ENCODE results near the gene IQGAP2.
"Not testable (repeated sequence)": the region's sequence is repeated elsewhere in the genome, so short reads cannot be mapped to it uniquely, and the experiment has no call there.

The IQGAP2 gene

DNA sequence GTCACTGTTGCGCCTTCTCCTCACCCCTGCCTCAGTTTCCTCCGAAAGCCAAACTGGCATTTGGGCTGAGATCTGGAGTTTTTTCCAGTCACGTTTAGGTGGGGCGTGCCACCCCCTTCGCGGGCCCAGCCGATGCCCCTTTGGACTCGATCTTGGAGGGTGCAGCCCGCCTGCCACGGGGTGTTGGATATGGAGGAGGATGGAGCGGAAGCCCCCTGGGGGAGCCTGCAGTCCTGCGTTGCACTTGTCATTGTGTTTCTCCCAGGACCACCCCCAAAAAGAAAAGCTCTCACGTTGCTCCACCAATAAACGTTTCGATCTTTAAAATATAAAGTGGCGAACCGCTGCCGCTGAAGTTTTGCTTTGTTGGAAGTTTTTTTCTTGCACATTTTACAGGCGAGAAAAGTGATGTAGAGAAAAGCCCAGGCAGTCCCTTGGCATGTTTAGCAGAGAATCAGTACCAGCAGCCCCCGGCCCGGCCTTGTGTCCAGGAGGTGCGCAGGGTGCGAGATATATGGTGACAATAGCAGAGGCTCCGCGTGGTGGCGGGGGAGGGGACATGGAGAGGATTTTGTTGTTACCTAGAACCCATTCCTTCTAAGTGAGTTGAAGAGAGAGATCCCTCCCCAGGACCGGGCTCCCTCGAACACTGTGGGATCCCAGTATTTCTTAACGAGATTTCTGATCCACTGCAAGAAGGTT lies 313.5 kb downstream of the IQGAP2 start:
- DNase-seq (ENCODE audit: low read depth): no peak

DNA sequence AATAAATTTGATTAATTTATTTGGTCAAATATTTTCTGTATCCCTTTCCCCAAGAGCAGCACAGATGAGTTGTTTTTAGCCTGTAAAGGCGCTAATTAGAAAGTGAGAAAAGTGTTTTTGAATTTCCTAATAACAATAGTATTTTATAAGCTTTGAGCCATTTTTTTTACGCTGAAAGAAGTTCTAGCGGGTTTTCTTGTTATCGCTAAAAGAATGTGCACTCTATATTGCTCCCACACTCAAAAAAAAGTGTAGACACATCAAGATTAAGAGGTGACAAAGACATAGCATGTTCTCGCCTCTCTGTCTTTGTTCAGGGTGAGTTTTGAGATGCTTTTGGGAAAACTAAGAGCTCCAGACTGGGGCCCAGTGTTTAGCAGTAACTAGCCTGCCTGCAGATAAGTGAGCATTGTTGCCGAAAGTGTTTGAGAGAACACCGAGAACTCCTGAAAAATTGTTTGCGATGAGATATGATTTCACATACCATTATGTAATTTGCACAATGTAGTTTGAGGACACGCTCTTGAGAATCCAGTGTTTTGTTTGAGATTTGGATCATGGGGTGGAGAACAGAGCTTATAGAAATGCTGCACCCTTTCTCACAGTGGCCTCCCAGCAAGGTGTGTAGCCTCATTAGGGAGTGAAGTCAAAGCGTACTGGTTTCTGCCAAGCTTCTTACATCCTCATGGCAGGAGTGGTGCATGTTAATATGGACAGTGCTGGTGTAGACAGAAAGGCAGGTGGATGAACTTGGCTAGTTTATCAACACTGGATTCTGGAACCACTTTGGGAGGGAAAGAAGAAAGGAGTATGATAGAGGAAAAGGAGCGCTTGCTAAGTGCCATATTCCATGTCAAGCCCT lies 314.4 kb downstream of the IQGAP2 start:
- DNase-seq (ENCODE audit: low read depth): no peak

DNA sequence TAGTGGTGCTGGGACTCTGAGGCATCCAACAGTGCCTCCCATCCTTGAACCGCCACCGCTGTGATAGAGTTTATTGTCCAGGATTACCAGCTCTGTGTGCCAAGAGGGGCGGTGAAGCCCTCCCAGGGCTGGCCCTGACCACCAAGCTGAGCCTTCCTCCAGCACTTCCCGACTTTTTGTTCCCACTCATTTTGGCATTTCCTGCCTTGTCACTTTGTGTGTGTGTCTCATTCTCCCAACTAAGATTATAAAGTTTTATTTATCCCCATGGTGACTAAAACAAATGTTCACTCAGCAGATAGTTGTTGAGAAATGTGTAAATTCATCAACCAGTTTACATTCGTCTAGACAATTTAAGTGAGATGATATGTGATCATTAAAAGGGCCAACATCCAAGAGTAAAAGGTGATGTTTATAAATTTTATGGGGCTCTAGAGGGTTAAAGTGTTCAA lies 315.3 kb downstream of the IQGAP2 start:
- no peak for DNase-seq (ENCODE audit: low read depth)

DNA sequence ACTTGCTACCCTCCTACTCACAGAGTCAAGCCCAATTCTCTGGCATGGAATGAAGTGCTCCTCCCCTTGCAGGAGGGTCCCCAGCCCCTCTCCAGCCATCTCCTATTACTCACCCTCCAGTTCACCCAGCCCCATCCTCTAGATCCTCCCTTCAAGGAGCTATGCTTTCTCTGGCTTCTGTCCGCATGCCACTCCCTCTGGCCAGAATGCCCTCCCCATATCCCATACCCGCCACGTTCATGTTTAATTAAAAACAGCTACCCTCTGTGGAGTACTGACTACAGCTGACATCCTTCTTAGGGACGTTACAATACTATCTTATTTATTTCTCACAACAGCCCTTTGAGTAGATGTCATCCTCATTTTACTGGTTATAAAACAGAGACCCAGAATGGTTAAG lies 315.8 kb downstream of the IQGAP2 start:
- no peak for DNase-seq (ENCODE audit: low read depth)

DNA sequence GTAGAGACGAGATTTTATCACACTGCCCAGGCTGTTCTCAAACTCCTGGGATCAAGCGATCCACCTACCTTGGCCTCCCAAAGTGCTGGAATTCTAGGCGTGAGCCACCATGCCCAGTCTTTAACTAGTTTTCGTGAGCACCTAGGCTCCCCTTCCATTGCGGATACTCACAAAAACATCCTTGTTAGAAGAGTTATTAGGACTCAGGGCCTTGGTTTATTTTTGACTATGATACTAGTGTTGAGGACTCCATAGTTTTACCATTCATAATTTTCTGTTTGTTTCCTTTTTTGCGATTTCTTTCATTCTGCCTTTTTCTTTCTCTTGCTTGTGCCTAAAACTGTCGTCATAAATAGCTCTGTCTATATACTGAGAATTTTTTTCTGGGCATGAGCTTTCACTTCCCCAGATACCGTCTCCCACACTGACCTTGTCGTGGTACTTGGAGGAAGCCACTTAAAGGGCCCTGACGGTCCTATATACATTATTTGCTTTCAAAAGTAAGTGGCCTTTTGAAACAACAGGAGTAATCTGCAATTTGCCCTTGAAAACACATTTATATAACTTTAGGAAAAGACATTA lies 318.0 kb downstream of the IQGAP2 start:
- DNase-seq (ENCODE audit: low read depth): no peak

DNA sequence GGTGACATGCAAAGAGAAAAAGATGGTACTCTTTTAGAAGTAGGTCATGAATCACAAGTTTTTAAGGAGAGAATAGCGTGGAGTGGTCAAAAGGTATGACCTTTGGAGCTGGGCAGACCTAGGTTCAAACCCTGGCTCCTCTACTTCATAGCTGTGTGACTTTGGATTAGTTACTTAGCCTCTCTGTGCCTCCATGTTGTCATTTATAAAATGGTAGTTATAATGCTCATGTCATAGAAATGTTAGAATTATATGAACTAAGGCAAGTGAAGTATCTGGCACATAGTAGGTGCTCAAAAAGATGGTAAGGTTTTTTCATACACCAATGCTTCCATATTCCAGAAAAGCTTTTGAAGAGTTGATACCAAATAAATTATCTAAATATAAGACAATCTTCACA lies 320.2 kb downstream of the IQGAP2 start:
- no peak for DNase-seq (ENCODE audit: low read depth)

DNA sequence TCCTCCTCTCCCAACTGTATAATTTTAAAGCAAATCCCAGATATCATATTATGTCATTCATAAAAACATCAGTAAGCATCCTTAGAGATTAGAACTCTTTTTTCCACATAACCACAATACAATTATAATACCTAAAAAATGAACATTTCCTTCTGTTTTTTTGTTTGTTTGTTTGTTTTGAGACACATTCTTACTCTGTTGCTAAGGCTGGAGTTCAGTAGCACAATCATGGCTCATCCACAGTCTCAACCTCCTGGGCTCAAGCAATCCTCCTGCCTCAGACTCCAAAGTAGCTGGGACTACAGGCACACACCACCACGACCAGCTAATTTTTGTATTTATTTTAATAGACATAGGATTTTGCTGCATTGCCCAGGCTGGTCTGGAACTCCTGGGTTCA lies 320.8 kb downstream of the IQGAP2 start:
- DNase-seq (ENCODE audit: low read depth): no peak

DNA sequence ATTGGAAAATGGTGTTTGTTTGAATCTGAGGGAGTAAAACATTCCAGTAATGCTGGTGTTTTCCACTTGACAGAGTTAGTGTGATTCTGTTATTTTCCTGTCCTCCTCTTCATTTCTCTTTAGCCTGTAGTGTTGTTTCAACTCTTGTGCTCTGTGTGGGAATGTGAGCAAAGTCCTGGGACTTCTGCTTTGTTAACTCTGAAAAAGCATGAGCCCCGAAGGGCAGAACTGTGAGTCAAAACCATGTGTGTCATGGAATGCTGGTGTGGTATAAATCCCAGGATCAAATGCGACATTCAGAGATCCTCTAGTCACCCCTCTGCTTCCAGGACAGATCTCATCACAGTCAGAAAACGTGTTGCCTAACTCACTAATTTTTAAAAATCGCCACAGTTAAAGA lies 321.8 kb downstream of the IQGAP2 start:
- no peak for DNase-seq (ENCODE audit: low read depth)

DNA sequence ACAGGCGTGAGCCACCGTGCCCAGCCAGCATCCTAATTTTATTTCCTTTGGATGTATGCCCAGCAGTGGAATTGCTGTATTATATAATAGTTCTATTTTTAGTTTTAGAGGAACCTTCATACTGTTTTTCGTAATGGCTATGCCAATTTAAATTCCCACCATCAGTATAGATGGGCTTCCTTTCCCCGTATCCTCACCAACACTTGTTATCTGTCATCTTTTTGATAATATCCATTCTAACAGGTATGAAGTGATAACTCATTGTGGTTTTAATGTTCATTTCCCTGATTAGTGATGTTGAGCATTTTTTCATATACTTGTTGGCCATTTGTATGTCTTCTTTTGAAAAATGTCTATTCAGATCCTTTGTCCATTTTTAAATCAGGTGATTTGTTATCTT lies 325.9 kb downstream of the IQGAP2 start:
- no peak for DNase-seq (ENCODE audit: low read depth)

DNA sequence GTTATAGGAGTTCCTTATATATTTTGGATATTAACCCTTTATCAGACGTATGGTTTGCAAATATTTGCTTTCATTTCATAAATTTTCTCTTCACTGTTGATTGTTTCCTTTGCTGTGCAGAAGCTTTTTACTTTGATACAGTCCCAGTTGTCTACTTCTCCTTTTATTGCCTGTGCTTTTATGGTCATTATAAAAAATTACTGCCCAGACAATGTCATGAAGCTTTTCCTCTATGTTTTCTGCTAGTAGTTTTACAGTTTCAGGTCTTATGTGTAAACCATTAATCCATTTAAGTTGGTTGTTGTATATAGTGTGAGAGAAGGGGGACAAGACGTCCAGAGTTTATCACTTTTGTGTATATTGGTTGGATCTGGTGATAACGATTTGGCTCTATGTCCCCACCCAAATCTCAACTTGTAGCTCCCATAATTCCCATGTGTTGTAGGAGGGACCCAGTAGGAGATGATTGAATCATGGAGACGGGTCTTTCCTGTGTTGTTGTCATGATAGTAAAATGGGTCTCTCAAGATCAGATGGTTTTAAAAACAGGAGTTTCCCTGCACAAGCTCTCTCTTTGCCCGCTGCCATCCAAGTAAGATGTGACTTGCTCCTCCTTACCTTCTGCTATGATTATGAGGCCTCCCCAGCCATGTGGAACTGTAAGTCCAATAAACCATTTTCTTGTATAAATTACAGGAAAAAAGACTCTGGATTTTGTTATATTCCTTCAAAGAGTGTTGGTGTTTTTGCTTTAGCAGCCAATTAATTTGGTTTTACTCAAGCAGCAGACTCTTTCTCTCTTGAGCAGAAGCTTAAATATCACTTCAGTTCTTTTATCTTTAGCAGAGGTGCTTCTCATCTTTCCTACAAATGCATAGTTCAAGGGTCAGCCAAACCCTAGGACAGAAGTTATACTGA lies 326.5 kb downstream of the IQGAP2 start:
- no peak for DNase-seq (ENCODE audit: low read depth)

DNA sequence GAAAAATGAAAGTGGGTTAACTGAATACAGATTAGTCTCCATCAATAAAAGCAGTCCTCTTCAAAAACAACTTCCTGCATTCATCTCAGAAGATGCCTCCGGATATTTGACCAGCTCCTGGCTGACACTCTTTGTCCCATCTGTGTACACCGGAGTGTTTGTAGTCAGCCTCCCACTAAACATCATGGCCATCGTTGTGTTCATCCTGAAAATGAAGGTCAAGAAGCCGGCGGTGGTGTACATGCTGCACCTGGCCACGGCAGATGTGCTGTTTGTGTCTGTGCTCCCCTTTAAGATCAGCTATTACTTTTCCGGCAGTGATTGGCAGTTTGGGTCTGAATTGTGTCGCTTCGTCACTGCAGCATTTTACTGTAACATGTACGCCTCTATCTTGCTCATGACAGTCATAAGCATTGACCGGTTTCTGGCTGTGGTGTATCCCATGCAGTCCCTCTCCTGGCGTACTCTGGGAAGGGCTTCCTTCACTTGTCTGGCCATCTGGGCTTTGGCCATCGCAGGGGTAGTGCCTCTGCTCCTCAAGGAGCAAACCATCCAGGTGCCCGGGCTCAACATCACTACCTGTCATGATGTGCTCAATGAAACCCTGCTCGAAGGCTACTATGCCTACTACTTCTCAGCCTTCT lies 329.4 kb downstream of the IQGAP2 start:
- DNase-seq (ENCODE audit: low read depth): no peak

DNA sequence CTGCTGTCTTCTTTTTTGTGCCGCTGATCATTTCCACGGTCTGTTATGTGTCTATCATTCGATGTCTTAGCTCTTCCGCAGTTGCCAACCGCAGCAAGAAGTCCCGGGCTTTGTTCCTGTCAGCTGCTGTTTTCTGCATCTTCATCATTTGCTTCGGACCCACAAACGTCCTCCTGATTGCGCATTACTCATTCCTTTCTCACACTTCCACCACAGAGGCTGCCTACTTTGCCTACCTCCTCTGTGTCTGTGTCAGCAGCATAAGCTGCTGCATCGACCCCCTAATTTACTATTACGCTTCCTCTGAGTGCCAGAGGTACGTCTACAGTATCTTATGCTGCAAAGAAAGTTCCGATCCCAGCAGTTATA lies 329.9 kb downstream of the IQGAP2 start:
- DNase-seq (ENCODE audit: low read depth): no peak

DNA sequence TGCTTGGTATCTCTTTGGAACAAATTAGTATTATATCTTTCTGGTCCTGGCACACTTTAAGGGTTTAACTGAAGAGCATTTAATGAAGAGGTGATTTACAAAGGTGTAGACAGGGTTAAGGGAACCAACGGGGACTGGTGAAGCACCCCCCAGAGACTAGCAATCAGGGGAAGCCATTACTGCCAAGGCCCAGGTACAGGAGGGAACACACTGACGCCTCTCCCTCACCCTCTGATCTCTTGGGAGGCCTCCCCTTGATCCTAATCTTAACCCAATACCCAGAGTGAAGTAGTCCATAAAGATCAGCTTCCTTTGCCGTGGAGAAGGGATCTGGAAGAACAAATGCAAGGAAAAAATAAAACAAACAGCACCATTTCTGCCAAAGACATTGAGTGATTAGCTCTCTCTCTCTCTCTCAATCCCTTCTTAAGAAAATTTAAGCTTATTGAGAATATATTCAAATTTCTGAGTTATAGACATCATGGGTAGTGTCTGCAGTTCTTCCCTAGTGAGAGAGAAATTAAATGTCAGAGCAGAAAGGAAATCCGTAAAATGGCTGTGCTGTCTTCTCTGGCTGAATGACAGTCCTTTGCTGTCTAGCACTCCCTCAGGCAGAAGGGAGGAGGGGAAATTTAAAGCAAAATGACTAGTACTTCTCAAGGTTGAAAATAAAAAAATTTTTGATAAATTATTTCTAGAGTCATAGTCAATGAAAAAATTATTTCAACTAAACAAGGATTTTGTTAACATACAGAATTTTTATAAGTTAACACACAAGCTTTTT lies 332.9 kb downstream of the IQGAP2 start:
- no peak for DNase-seq (ENCODE audit: low read depth)

DNA sequence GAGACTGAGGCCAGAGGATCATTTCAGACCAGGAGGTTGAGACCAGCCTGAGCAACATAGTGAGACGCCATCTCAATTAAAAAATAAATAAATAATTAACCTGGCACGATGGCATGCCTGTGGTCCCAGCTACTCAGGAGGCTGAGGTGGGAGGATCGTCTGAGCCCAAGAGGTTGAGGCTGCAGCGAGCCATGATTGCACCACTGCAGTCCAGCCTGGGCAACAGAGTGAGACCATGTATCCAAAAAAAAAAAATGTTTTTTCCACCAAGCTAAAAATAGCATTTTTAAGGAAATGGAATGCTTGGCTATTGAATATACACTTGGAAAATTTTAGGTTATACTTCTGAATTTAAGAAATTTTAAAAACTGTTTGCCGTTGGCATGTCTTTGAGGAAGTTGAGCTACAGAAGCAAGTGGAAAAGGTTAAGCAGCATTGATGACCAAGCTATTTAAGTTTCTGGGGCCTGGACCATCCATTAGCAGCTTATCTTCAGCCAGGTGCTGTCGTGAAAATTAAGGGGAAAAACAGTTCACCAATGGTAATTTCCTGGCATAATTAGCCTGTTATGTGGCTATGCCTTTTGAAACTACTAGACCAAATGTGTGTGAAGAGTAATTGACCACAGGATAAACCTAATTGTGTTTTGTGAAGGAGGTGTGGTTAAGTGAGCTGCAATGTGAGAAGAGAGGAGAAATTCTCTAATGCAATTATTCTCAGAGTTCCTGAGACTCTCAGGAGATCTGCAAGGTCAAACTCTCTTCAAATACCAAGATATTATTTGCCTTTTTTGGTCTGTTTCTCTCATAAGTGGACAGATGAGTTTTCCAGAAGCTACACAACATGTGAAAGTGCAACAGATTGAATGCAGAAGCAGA lies 333.8 kb downstream of the IQGAP2 start:
- no peak for DNase-seq (ENCODE audit: low read depth)

DNA sequence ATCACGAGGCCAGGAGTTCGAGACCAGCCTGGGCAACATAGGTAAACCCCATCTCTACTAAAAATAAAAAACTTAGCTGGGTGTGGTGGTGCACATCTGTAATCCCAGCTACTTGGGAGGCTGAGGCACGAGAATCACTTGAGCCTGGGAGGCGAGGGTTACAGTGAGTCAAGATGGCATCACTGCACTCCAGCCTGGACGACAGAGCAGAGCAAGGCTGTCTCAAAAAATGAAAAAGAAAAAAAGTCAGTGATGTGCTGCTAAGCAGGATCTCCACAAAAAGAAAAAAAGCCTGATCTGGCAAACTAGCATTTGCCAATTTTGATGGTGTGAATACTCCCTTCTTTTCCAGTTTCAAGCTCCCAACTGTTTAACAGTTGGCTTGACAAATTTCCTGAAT lies 334.8 kb downstream of the IQGAP2 start:
- DNase-seq (ENCODE audit: low read depth): no peak

DNA sequence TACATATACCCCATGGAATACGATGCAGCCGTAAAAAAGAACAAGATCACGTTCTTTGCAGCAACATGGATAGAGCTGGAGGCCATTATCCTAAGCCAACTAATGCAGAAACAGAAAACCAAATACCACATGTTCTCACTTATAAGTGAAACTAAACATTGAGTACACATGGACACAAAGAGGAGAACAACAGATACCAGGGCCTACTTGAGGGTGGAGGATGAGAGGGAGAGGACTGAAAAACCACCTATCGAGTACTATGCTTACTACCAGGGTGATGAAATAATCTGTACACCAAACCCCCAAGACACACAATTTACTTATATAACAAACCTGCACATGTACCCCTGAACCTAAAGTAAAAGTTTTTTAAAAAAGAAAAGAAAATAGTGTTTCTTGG lies 338.4 kb downstream of the IQGAP2 start:
- DNase-seq (ENCODE audit: low read depth): not testable (repeated sequence)

DNA sequence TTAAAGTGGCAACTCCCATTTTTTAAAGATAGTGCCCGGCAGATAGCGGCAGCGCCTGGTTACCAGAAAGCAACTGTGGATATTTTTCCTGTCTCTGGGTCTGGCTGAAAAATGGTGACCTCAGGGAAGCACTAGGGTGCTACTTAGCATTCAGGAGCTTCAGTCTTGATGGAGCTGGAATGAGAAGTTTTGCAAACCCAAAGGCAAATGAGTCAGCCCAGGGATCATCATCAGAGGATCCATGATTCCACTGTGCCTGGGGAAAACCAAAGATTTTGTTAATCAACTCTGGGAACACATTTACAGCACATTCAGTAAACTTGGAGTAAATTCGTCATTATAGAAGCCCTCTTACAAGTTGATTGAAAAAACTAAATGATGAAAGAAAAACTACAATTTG lies 339.5 kb downstream of the IQGAP2 start:
- DNase-seq (ENCODE audit: low read depth): no peak

DNA sequence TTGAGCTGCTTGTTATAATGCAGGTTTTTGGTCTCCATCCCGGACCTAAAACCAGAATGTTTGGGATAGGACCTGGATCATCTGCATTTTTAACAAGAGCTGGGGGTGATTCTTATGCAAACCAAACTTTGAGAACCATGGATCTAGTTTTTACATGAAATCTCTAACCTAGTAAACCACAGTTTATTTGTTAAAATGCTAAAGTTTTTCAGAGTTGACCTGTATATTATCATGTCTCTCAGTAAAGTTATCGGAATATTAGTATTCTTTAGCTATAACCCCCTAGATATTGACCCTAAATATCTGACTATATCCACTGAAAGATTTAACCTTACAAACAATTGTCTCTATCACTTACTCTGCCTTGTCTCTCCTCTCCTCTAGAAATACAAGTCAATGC lies 341.5 kb downstream of the IQGAP2 start:
- no peak for DNase-seq (ENCODE audit: low read depth)

DNA sequence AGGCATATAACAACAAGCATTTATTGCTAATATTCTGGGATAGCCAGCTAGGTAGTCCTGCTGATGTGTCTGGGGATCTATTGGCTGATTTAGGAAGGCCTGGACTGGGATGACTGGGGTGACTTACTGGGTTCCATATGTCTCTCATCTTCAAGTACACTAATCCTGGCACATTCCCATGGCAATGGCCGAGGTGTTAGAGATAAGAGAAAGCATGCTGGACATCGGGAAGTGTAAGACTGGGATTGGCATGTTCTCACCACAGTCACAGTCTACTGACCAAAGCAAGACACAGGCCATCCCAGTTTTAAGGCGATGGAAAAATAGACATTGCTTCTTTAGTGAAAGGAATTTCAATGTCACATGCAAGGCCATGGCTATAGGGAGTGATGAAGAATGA lies 342.6 kb downstream of the IQGAP2 start:
- DNase-seq (ENCODE audit: low read depth): no peak

DNA sequence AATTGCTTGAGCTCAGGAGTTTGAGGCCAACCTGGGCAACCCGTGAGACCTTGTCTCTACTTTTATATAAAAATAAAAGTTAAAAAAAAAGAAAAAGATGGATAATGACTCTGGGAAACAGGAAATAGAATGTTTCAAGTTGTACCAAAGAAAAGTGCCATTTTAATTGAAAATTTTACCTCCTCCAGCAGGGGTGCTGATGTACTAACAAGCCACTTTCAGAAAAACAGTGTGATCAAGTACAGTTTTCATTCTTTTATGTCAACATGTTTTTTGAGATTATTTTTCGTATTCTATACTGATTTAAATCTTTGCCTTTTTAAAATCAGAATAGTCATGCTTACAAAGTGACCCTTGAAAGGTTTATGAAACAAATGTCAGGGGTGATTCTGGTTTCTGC lies 343.6 kb downstream of the IQGAP2 start:
- no peak for DNase-seq (ENCODE audit: low read depth)
